ENCODE results near the gene SPATA46.

The SPATA46 gene

GRCh38 chr1:162373541-162374260 is 3.0 kb downstream of the SPATA46 start:
- no peak for DNase-seq (ENCODE audit: low read depth in 2 of 2)

- DNase-seq (ENCODE audit: low read depth in 2 of 2), result no peak
Observed at GRCh38 chr1:162373072-162373427, 3.6 kb downstream of the SPATA46 start.

GRCh38 chr1:162372159-162373071 is 4.2 kb downstream of the SPATA46 start:
- DNase-seq (ENCODE audit: low read depth in 2 of 2), result no peak

GRCh38 chr1:162371611-162372010 is 5.0 kb downstream of the SPATA46 start:
- no peak for DNase-seq (ENCODE audit: low read depth in 2 of 2)

GRCh38 chr1:162370721-162371120 is 5.9 kb downstream of the SPATA46 start:
- DNase-seq (ENCODE audit: low read depth in 2 of 2), result no peak

GRCh38 chr1:162370161-162370560 is 6.5 kb downstream of the SPATA46 start:
- no peak for DNase-seq (ENCODE audit: low read depth in 2 of 2)

- no peak for DNase-seq (ENCODE audit: low read depth in 2 of 2)
Observed at GRCh38 chr1:162369571-162369970, 7.1 kb downstream of the SPATA46 start.

- no peak for DNase-seq (ENCODE audit: low read depth in 2 of 2)
Observed at GRCh38 chr1:162368451-162368850, 8.2 kb downstream of the SPATA46 start.

- no peak for DNase-seq (ENCODE audit: low read depth in 2 of 2)
Observed at GRCh38 chr1:162367772-162368171, 8.9 kb downstream of the SPATA46 start.

GRCh38 chr1:162367073-162367472 is 9.6 kb downstream of the SPATA46 start:
- no peak for DNase-seq (ENCODE audit: low read depth in 2 of 2)

GRCh38 chr1:162366671-162367070 is 10.0 kb downstream of the SPATA46 start:
- DNase-seq (ENCODE audit: low read depth in 2 of 2), result no peak

- no peak for DNase-seq (ENCODE audit: low read depth in 2 of 2)
Observed at GRCh38 chr1:162366149-162366548, 10.5 kb downstream of the SPATA46 start.

GRCh38 chr1:162365284-162366020 is 11.2 kb downstream of the SPATA46 start:
- DNase-seq (ENCODE audit: low read depth in 2 of 2), result no peak

GRCh38 chr1:162364498-162364897 is 12.2 kb downstream of the SPATA46 start:
- no peak for DNase-seq (ENCODE audit: low read depth in 2 of 2)

- DNase-seq (ENCODE audit: low read depth in 2 of 2), result no peak
Observed at GRCh38 chr1:162363823-162364222, 12.8 kb downstream of the SPATA46 start.

GRCh38 chr1:162361349-162361748 is 15.3 kb downstream of the SPATA46 start:
- no peak for DNase-seq (ENCODE audit: low read depth in 2 of 2)

GRCh38 chr1:162360874-162361260 is 15.8 kb downstream of the SPATA46 start:
- DNase-seq (ENCODE audit: low read depth in 2 of 2), result no peak

- DNase-seq (ENCODE audit: low read depth in 2 of 2), result no peak
Observed at GRCh38 chr1:162360237-162360873, 16.3 kb downstream of the SPATA46 start.

GRCh38 chr1:162359523-162360236 is 17.0 kb downstream of the SPATA46 start:
- DNase-seq (ENCODE audit: low read depth in 2 of 2), result no peak

- DNase-seq (ENCODE audit: low read depth in 2 of 2), result no peak
Observed at GRCh38 chr1:162358928-162359327, 17.7 kb downstream of the SPATA46 start.

- no peak for DNase-seq (ENCODE audit: low read depth in 2 of 2)
Observed at GRCh38 chr1:162357681-162358266, 18.9 kb downstream of the SPATA46 start.

Data from stimulated activated CD8-positive, alpha-beta memory T cell treated with anti-CD3 and anti-CD28 coated beads, Interleukin-2, amount 100 ng/mL, for 1 hour (primary cell).